HFFc6 (cell line): Measurements from ENCODE around the gene PRRG1. TPM values are rescaled to one million over a fixed set of nuclear protein-coding genes. Genes with fewer than 3 reads are reported as not detected.
"Not testable (repeated sequence)": the region's sequence is repeated elsewhere in the genome, so short reads cannot be mapped to it uniquely, and the experiment has no call there.

Source experiments
- DNase-seq: peaks from one replicate; pipeline ENCODE4 v3.0.0-alpha.2; 2018
- H3K27ac Mint-ChIP-seq: 2 replicates; pipeline ENCODE4 v1.8.0; 2020; ENCODE audit warnings: mild to moderate bottlenecking, mixed read lengths
- H3K27me3 Mint-ChIP-seq: 2 replicates; pipeline ENCODE4 v1.8.0; 2021; ENCODE audit warnings: mild to moderate bottlenecking, moderate library complexity, mixed read lengths; ENCODE audit not compliant: insufficient read depth
- H3K36me3 Mint-ChIP-seq: 2 replicates; pipeline ENCODE4 v1.8.0; 2021; ENCODE audit warnings: low read depth, mixed read lengths
- H3K4me1 Mint-ChIP-seq: 2 replicates; pipeline ENCODE4 v1.8.0; 2020; ENCODE audit warnings: low read depth, mixed read lengths
- H3K4me3 Mint-ChIP-seq: 2 replicates; pipeline ENCODE4 v1.8.0; 2020; ENCODE audit warnings: mild to moderate bottlenecking, moderate library complexity, mixed read lengths
- H3K9me3 Mint-ChIP-seq: 2 replicates; pipeline ENCODE4 v1.8.0; 2020; ENCODE audit warnings: mild to moderate bottlenecking, mixed read lengths
- CTCF ChIP-seq: fragments of 200-600 bp; sonication (generic); IDR thresholded peaks from 2 replicates; pipeline ENCODE4 v1.5.0; 2021; ENCODE audit warnings: antibody characterized with exemption, mild to moderate bottlenecking
- long read RNA-seq: library from polyadenylated mRNA; unstranded; transcript quantifications from one replicate; pipeline ENCODE4 v2.0.0, GENCODE V29; 2019
- total RNA-seq, 6 experiments: library from RNA; stranded (reverse); fragmentation: NEBNext Ultra II Directional; extraction: Animal tissue kit (Norgen Biotek cat#: 25700); gene quantifications; 2 replicates in 1 of 6; 3 replicates in 5 of 6; pipeline ENCODE4 v1.2.3, GENCODE V29; 2021

PRRG1 gene
- 10 to 100 TPM in 5 of 6 experiments, 1 to 10 TPM in 1; 9.8 to 12.9 (median 11.9) TPM for total RNA-seq
- long read RNA-seq, full-length matches to known transcripts, result 4 of 6 reads
- long read RNA-seq, partial matches to known transcripts, result 2 of 6 reads
- long read RNA-seq, other reads (novel, unspliced or antisense), result 0 of 6 reads

- DNase-seq, result peak; percentile 73
- H3K36me3 Mint-ChIP-seq, result no peaks in the 10 kb centered on the region
- TF ChIP-seq CTCF, result no peak
- H3K4me1 Mint-ChIP-seq, result peaks cover 34% of the 10 kb centered on the region
- peak within 1 kb of the TSS; percentile 93 for H3K27ac Mint-ChIP-seq
- H3K27me3 Mint-ChIP-seq, result peaks cover 6% of the 10 kb centered on the region
- peak within 1 kb of the TSS; percentile 98 for H3K4me3 Mint-ChIP-seq
- no peaks in the 10 kb centered on the region for H3K9me3 Mint-ChIP-seq
Observed at GRCh38 chrX:37349221-37350033, at the start of gene PRRG1. TSS of gene PRRG1 (plus strand) at chrX:37349364. CDS start at chrX:37406250, 56,886 bp downstream.

GRCh38 chrX:37302569-37302968, 46.6 kb upstream of the PRRG1 start:
- no peaks in the 10 kb centered on the region; the same call in 1 of the 2 replicates for H3K27me3 Mint-ChIP-seq
- no peak overlapping the region for H3K27ac Mint-ChIP-seq
- H3K9me3 Mint-ChIP-seq, result no peaks in the 10 kb centered on the region
- no peak overlapping the region for H3K4me3 Mint-ChIP-seq
- H3K36me3 Mint-ChIP-seq, result no peaks in the 10 kb centered on the region
- peak; percentile 47; the same call in 1 of the 2 replicates for TF ChIP-seq CTCF
- no peaks in the 10 kb centered on the region for H3K4me1 Mint-ChIP-seq
- DNase-seq, result peak; percentile 0

GRCh38 chrX:37305238-37305637, 43.9 kb upstream of the PRRG1 start:
- not testable (repeated sequence) for H3K4me1 Mint-ChIP-seq, H3K4me3 Mint-ChIP-seq

GRCh38 chrX:37314531-37314930, 34.6 kb upstream of the PRRG1 start:
- peak overlapping the region; percentile 37; the same call in 1 of the 2 replicates for H3K4me3 Mint-ChIP-seq
- peak overlapping the region; percentile 79 for H3K27ac Mint-ChIP-seq
- peaks cover 6% of the 10 kb centered on the region; the same call in 1 of the 2 replicates for H3K27me3 Mint-ChIP-seq
- H3K9me3 Mint-ChIP-seq, result no peaks in the 10 kb centered on the region
- H3K36me3 Mint-ChIP-seq, result no peaks in the 10 kb centered on the region
- peaks cover 36% of the 10 kb centered on the region for H3K4me1 Mint-ChIP-seq
- TF ChIP-seq CTCF, result no peak
- DNase-seq, result peak; percentile 63

More at GRCh38 chrX:37305238-37305637, 43.9 kb upstream of the PRRG1 start:
- not testable (repeated sequence) for H3K9me3 Mint-ChIP-seq, H3K27me3 Mint-ChIP-seq, H3K36me3 Mint-ChIP-seq, H3K27ac Mint-ChIP-seq, DNase-seq

- Mint-ChIP-seq H3K27ac (no peak overlapping the region), H3K4me1 (peaks cover 36% of the 10 kb centered on the region), H3K36me3 (no peaks in the 10 kb centered on the region), H3K4me3 (peak overlapping the region; percentile 37; the same call in 1 of the 2 replicates), H3K27me3 (peaks cover 6% of the 10 kb centered on the region), H3K9me3 (no peaks in the 10 kb centered on the region)
- DNase-seq, result no peak
- no peak for TF ChIP-seq CTCF
Observed at GRCh38 chrX:37315511-37316248, 33.5 kb upstream of the PRRG1 start.
